CD4-positive, alpha-beta T cell treated with Interleukin-4 for 4 hours (primary cell): ENCODE results near the gene TOM1L2.

Experiments
- DNase-seq: peaks from one replicate; pipeline ENCODE4 v3.0.0-alpha.2; 2020

TOM1L2 gene

GRCh38 chr17:17868641-17869522 is 103.3 kb downstream of the TOM1L2 start:
- no peak for DNase-seq

- no peak for DNase-seq
Measured at GRCh38 chr17:17866897-17867296, 105.3 kb downstream of the TOM1L2 start.

- DNase-seq, result no peak
Measured at GRCh38 chr17:17866425-17866824, 105.8 kb downstream of the TOM1L2 start.

DNA sequence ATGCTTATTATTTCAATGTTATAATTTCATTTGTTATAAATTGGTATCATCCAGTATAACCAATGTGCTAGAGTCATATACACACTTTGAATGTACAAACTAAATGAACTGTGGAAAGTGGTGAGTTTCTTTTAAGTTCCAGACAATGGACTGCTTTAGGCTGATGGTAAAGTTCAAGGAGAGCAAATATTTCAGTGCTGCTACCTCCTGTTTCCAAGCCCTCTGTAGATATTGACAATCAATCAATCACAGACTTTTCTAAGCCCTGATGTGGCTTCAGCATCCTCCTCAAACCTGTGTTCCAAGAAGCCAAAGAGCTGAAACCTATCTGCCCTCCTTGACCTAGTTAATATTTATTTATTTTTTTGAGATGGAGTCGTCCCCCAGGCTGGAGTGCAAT is 107.2 kb downstream of the TOM1L2 start:
- no peak for DNase-seq

GRCh38 chr17:17860766-17861107 is 111.5 kb downstream of the TOM1L2 start:
- no peak for DNase-seq

DNA sequence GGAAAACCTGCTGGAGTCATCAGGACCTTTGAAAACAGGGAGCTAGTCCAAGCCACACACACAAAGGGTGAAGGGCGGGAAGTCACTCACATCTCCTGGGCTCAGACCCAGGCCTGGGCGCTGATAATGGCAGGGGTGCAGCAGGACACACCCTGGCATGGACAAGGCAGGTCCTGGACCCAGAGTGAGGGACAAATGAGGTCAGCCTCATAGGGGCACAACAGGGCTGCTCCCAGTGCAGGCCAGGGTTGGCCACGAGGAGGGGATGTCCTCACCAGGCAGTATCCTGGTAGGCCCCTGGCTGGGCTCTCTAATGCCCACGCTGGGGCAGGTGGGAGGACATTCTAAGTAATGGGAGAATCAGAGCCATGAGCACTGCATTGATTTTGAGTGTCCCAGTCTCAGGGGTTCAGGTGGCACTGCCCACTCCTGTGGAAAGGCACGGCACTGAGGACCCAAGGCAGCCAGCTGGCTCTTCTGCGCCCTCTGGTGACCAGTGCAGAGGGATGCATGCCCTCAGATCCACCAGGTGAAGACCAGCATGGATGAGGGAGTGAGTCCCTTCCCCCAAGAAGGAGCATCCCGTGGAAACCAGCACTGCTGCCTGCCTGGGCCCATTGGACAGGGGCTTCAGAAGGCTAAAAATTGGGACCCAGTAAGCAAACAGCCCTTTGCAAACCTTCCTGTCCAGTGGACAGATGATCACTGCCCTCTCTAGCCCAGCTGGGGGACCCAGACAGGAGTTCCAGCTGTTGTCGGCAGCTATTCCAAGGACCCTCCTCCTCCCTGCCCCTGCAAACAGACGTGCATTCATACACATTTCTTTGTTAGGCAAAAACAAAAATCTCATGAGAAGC is 112.1 kb downstream of the TOM1L2 start:
- DNase-seq, result peak; percentile 69

- no peak for DNase-seq
Measured at GRCh38 chr17:17857496-17857895, 114.7 kb downstream of the TOM1L2 start.

DNA sequence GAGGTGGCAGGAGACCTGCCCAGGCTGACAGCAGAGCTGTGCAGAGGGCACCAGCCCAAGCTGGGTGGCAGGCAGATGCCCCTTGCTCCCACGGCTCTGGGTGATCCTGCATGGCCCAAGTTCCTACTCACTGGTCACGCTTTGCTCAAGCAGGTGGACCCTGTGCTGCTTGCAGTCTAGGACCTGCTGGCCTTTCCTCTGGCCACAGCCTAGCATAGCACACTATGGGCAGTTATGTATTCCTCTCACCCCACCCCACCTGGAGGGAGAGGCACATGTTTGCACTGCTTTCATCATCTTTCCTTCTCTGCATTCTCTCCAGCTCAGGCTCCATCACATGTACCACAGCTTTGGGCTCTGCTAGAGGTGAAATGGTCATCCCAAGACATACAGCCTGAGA is 115.8 kb downstream of the TOM1L2 start:
- no peak for DNase-seq

DNA sequence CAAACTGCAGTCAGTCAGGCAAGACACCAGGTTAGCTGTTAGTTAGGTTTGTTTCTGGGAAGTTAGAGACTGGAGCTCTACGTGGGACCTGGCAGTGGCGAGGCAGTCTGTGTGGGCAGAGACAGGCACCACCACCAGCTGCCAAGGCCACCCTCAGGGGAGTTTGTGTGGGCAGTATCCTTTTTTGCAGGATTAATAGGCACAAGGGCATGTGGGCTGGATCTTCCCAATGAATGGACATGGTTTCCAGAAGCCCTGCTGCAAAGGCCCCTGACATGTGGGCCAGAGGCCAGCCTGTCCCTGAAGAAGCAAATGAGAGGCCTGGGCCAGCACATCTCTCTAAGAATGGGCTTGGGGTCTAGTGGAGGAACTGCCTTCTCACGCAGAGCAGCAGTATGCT is 116.2 kb downstream of the TOM1L2 start:
- no peak for DNase-seq

DNA sequence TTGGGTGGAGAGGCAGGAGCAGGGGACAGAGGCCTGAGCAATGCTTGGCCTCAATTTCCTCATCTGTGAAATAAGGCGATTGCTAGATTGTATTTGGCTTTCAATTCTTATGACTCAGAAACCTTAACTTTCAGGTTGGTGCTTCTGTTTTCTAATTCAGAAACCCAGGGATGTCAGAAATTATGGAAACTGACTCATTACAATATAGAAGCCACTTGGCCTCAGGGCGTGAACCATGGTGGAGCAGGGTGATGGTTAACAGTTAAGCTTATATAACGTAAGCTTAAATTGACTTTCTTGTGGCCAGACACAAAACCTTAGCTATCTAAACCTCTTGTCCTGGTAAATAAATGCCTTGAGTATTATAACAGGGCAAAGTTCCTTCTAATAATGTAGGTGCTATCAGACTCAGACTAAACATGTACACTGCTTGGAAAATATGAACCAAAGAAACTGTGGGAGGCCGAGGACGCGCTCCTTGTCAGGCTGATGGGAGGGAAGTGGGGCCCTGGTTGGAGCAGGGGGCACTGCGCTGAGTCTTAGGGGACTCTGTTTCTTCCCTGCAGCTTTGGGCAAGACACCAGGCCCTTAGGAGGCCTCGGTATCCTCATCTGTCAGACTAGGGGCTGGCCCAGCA is 118.3 kb downstream of the TOM1L2 start:
- no peak for DNase-seq

DNA sequence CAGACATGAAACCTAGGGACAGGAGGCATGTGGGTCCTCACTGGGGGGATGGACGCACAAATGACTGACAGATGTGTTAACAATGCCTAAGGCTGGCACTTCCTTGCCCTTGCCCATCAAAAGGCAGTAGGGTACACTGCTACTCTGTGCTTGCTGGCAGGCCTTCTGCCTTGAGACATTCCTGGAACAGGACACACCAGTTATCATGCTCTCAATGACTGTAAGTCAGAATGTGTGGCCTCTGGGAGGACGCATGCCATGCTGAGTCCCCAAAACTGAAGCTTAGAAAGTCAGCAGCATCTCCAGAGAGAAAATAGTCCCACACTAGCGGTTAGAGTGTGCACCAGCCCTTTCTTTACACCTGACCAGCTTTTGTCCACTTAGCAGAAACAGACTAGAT is 119.3 kb downstream of the TOM1L2 start:
- DNase-seq, result no peak

- no peak for DNase-seq
Measured at GRCh38 chr17:17851103-17852002, 120.8 kb downstream of the TOM1L2 start.

- peak; percentile 81 for DNase-seq
Measured at GRCh38 chr17:17849845-17850373, 122.3 kb downstream of the TOM1L2 start.

GRCh38 chr17:17849147-17849820 is 122.9 kb downstream of the TOM1L2 start:
- DNase-seq, result peak; percentile 92

DNA sequence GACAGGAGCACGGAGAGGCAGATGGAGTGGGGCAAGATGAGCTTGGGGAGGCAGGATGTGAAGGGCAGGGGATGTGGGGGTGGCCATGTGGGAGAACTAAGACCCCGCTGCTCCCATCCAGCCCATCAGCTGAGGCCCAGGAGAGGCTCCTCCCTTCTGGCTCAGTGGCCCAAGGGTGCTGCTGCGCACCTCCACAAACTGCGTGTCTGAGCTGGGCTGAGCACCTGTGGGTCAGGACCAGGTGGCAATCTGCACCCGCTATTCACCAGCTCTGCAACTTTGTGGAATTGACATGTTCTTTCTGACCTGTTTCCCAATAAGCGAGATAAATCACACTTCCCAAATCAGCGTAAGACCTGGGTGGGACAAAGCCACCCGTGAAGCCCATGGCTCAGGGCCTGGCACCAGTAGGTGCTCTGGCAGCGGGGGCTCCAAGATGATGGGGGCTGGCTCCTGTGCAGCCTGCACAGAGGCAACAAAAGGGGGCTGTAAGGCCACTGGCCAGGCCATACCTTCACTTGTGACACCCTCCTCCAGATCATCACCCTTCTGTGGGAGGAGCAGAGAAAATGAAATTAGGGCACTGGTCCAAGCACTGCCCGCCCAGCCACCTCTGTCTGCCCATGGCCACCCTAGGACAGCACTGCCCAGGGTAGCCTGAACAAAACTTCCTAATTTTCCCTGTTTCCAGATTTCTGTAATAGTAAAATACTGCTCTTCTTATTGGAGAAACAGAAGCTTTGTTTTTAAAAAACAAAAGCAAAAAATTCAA is 123.7 kb downstream of the TOM1L2 start:
- DNase-seq, result no peak

GRCh38 chr17:17847726-17848125 is 124.5 kb downstream of the TOM1L2 start:
- DNase-seq, result no peak

DNA sequence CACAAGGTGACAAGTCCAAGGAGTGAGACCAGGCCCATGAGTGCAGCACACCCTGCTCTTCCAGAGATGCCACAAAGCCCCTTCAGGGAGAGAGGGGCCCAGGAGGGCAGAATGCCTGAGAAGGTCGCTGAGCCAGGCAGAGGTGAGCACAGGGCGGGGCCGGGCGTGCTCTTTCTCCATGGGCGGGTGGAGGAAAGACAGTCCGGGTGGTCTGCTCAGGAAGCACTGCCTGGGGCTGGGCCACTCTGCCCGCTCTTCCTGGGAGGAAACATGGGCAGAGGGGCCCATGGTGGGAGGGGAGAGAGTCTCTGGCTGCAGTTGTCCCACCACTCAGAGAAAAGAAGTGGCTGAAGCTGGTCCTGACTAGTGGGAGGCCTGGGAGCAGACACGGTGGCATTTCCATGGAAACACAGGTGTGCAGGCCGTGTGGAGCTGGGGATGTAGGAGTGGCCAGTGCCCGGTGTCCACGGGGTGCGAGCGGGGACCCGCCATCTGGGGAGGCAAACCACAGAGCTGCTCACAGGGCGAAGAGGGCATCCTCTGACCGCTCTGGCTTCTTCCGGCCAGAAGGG is 125.0 kb downstream of the TOM1L2 start:
- DNase-seq, result no peak

DNA sequence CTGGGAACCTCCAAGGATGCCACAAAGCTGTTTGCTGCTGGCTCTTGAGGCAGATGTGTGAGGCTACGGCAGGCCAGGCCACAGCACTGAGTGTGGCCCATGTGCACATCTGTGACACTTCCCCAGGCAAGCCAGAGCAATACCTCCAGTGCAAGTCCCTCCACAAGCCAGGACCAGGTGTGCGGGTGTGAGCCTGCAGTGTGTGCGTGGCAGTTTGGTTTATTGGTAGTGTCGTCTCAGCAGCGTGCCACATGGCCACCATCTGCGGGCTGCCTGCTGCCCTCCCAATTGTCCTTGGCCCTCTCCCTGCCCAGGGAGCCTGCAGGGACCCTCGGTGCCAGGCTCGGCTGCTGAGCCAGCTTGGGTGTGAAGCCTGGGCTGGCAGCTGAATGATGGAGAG is 125.6 kb downstream of the TOM1L2 start:
- DNase-seq, result no peak

DNA sequence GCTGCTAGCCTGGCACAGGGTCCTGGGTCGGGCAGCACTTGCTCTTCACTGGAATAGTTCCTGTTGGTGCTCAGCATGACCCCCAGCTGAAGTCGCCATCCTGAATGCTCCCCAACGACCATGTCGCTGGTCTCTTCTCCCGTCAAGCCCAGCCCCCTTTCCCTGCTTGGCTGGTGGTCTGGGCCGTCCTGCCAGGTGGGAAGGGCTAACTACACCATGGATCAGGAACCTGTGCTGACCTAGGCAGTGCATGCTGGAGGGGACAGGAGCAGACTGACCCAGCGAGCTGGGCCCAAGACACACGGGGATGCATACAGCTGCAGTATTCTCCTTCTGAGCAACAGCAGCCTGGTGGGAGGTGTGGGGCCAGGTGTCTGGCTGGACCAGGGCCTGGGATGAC is 126.2 kb downstream of the TOM1L2 start:
- no peak for DNase-seq

GRCh38 chr17:17845046-17845775 is 127.0 kb downstream of the TOM1L2 start:
- DNase-seq, result no peak
